GM18505 (cell line): ENCODE results near the gene TDRD3.
"Not testable (repeated sequence)": the region's sequence is repeated elsewhere in the genome, so short reads cannot be mapped to it uniquely, and the experiment has no call there.

ENCODE experiments used
- ATAC-seq: cut with Tn5 transposase; IDR thresholded peaks from one replicate; pipeline ENCODE4 v1.9.1; 2021; ENCODE audit not compliant: unreplicated experiment
- POLR2A ChIP-seq: IDR thresholded peaks from 4 replicates; pipeline ENCODE4 v1.6.1; 2011; ENCODE audit warnings: borderline replicate concordance; ENCODE audit not compliant: insufficient read depth, insufficient read length; ENCODE audit errors: extremely low read depth

TDRD3 gene

GRCh38 chr13:60379837-60380565 is 17.0 kb upstream of the TDRD3 start:
- no peak for TF ChIP-seq POLR2A
- ATAC-seq = no peak

- TF ChIP-seq POLR2A = no peak
- no peak for ATAC-seq
These were observed 12.1 kb upstream of the TDRD3 start for GRCh38 chr13:60384911-60385310.

- no peak for ATAC-seq
- no peak for TF ChIP-seq POLR2A
These were observed 10.8 kb upstream of the TDRD3 start for GRCh38 chr13:60386250-60386649.

- no peak for ATAC-seq
- no peak for TF ChIP-seq POLR2A
These were observed 4.9 kb upstream of the TDRD3 start for GRCh38 chr13:60392131-60392530.

DNA sequence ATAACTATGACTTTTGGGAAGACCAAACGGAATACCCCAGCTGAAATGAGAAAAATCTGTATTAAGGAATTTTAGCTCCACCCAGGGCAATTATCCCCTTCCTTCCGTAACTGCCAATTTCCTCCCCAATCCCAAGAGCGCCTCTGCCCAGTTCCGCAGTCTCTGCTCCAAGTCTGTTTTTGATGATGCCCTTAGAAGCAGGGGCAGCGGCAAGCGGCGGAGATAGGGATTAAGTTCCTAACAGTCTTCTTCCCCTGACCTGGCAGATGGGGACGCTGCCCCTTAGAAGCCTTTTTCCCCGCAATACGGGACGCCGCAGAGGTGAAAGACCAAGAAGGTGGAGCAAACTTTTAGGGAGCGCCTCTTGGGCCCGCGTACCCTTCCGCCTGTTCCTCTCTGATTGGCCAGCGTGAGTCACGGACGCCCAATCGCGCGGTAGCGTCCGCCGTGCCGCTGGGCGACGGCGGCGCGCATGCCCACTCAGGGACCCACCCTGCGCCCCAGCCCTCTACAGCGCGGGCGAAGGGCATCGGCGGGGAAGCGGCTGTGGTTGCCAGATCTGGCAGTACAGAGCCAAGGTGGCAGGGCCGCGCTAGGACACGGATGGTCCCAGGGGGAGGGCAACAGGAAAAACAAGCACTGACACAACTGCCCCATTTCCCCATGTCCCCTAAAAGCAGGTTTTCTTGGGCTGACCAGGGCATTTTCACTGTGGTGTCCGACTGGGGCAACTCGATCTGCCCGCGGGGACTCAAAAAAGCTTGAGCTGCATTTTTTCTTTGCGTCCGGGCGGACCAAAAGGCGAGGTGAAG is 843 bp upstream of the TDRD3 start:
- peak; percentile 73 for ATAC-seq
- TF ChIP-seq POLR2A = peak; percentile 75

GRCh38 chr13:60397704-60398378 is 821 bp downstream of the TDRD3 start:
- TF ChIP-seq POLR2A = peak; percentile 68
- peak; percentile 34 for ATAC-seq

DNA sequence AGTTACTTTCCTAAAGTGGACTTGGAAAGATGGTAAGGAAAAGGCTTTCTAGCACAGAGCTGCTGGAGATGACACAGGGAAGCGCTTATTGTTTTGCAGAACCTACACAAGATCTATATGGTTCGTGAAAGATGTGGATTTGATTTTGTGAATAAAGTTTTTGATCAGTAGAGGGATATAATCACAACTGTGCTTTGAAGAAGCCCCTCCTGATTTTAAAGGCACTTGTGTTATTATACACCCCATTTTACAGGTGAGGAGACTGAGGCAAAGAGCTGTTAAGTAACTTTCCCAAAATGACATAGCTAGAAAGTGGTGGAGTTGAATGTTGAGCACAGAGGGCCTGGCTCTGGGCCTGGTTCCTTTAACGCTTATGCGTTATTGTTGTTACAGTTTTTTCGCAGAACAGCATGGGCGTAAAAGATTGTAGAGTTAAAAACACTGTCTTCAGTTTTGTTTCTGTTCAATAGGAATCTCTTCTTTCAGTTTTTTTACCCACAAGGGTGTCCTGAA is 1.4 kb downstream of the TDRD3 start:
- no peak for ATAC-seq
- no peak for TF ChIP-seq POLR2A

DNA sequence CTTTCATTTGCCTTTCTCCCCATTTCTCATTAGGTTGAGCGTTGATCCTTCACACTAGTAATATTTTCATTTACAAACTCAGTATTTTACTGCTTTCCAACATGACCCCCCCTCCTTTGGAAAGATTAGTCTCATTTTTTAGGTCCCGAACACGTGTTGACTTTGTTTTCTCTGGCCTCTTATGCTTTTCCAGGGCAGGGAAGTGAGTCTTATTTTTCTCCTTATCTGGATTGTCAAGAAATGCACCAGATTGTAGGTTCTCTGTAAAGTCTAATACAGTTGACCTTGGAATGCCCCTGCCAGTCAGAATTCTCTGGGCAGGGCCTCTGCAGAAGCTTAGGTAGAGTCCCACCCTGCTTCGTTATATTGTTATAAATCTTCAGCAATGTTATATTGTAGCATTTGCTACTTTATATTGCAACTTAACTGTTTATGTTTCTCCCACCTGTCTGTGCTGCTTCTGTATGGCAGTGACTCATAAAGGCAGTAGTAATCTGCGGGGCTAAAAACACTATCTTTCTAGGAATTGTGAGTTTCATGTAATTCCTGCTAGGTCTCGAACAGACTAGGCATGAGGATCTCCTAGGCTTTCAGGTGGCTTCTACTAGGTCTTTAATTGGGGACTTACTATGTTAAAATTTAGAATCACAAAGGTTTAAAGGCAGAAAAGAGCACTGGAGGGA is 2.0 kb downstream of the TDRD3 start:
- TF ChIP-seq POLR2A = no peak
- no peak for ATAC-seq

GRCh38 chr13:60402022-60402421 is 5.0 kb downstream of the TDRD3 start:
- ATAC-seq = no peak
- no peak for TF ChIP-seq POLR2A

- ATAC-seq = no peak
- TF ChIP-seq POLR2A = no peak
These were observed 10.1 kb downstream of the TDRD3 start for GRCh38 chr13:60407095-60407494.

DNA sequence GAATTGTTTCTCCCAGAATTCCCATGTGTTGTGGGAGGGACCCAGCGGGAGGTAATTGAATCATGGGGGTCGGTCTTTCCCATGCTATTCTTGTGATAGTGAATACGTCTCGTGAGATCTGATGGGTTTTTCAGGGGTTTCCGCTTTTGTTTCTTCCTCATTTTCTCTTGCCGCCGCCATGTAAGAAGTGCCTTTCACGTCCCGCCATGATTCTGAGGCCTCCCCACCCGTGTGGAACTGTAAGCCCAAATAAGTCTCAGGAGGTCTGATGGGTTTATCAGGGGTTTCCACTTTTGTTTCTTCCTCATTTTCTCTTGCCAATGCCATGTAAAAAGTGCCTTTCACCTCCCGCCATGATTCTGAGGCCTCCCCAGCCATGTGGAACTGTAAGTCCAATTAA is 10.8 kb downstream of the TDRD3 start:
- not testable (repeated sequence) for ATAC-seq

GRCh38 chr13:60409574-60410292 is 12.7 kb downstream of the TDRD3 start:
- not testable (repeated sequence) for ATAC-seq

- TF ChIP-seq POLR2A = no peak
- no peak for ATAC-seq
These were observed 13.3 kb downstream of the TDRD3 start for GRCh38 chr13:60410299-60410698.
